Stimulated activated CD8-positive, alpha-beta memory T cell treated with anti-CD3 and anti-CD28 coated beads, Interleukin-12 subunit alpha, Interleukin-12 subunit beta, amount 100 ng/mL, for 4 hours (primary cell): Measurements from ENCODE around the gene AFDN.

Source experiments
- DNase-seq: peaks from one replicate; pipeline ENCODE4 v3.0.0-alpha.2; 2020; ENCODE audit warnings: low read depth

Gene AFDN

DNA sequence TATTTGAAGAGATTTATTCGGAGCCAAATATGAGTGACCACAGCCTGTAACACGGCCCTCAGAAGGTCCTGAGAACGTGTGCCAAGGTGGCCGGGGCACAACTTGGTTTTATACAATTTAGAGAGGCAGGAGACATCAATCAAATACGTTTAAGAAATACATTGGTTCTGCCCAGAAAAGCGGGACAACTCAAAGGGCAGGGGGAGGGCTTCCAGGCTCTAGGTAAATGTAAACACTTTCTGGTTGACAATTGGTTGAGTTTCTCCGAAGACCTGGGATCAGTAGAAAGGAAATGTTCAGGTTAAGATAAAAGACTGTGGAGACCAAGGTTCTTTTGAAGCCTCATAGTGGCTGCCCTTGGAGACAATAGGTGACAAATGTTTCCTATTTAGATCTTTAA is 151.9 kb downstream of the AFDN start:
- no peak for DNase-seq

DNA sequence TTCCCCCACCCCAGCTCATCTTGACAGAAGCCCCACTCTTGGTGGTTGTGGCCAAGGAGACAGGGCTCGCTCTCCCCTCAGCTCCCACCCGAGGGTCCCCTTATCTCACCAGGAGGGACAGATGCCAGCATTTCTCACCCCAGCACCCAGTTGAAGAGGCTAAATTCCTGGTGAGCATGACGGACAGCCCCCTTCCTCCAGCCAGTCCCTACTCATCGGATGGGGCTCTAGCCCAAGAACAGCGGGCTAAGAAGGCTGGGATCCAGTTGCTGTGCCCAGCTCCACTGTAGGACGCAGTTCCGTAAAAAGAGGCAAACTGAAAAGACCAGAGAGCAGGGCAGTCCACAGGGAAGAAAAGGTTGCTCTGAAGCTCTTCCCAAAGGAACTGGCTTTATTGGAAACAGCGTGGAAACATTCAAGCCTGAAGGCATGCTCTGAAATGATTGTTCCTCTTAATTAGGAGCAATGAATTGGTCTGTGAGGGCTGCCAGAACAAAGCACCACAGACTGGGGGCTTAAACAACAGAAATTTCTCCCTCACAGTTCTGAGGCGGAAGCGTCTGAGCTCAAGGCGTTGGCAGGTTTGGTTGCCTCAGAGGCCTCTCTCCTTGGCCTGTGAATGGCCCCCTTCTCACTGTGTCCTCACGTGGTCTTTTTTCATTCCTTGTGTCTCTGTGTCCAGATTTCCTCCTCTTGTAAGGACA is 152.9 kb downstream of the AFDN start:
- no peak for DNase-seq

DNA sequence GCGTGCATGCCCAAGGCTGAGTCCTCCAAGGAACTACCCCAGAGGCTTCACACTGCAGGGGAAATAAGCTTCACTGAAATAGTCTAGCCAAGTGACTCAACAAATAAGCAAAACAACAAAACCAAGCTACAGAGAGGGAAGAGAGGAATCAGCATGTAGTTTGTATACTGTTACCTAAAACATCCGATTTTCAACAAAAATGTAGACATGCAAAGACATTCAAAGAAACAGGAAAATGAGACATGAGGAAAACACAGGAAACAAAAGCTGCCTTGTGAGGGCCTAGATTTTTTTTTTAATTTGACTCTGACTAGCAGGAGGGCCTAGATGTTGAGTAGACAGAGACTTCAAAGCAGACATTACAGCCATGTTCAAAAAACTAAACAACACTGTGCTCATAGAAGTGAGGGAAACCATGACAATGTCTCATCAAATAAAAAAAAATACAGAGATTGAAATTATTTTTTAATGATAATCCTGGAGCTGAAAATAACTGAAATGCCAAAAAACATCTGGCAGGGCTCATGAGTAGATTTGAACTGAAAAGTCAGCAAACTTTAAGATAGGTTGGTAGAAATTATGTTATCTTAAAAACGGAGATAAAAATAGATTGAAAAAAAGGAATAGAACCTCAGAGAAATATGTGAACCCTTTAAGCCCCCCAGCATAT is 154.3 kb downstream of the AFDN start:
- no peak for DNase-seq

DNA sequence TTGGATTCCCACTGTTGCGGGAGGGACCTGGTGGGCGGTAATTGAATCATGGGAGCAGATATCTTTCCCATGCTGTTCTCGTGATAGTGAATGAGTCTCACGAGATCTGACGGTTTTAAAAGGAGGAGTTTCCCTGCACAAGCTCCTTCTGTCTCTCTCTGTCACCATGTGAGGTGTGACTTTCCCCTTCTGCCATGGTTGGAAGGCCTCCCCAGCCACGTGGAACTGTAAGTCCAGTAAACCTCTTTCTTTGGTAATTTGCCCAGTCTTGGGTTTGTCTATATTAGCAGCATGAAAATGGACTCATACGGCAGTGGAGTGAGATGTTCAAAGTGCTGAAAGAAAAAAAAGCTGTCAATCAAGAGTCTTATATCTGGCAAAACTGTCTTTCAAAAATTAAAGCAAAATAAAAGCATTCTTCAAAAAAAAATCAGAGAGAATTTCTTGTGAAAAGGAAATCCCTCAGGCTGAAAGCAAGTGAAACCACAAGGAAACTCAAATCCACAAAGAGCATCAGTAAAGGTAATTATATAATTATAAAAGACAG is 155.3 kb downstream of the AFDN start:
- DNase-seq = no peak

DNA sequence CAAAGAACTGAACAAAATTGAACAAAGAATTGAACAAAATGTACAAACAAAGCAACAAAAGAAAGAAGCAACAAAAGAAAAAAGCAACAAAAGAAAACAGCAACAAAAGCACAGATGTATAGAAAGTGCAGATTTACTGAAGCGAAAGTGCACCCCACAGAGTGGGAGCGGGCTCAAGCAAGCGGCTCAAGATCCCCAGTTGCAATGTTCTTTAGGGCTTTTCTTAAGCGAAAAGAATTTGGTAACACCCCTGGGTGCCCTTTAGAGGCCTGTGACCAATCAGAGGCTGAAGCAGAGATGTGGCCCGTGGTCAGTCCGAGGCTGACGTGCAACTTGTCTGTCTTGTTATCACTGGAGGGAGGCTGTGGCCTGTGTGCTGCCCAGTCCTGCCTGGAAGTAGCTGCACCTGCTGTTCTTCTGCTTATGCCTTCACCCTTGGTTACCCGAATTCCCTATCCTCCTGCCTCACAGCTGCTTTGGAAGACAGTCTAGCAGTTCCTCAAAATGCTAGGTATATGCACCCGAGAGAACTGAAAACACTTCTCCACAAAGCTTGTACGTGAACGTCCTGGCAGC is 157.5 kb downstream of the AFDN start:
- no peak for DNase-seq

DNA sequence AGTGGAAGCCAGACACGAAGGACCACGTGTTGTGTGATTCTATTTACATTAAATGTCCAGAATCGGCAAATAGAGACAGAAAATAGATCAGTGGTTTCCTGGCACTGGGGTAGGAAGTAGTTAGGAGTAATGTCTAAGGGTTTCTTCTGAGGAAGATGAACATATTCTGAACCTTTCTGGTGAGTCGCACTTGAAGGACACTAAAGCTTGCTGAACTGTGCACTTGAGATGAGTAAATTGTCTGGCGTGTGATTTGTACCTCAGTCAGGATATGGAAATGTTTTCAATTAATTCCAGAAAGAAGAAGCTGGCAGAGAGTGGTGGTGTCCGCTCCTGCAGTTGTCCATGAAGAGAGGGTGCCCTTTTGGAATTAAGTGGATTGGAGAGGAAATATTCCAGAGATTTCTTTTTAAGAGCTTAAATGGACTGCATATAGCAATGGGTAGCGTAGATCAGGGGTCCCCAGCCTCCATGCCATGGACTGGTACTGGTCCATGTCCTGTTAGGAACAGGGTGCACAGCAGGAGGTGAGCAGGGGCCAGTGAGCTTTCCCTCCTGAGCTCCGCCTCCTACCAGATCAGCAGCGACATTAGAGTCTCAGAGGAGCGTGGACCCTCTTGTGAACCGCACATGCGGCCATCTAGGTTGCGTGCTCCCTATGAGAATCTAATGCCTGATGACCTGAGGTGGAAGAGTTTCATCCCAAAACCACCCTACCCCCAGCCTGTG is 158.3 kb downstream of the AFDN start:
- no peak for DNase-seq

DNA sequence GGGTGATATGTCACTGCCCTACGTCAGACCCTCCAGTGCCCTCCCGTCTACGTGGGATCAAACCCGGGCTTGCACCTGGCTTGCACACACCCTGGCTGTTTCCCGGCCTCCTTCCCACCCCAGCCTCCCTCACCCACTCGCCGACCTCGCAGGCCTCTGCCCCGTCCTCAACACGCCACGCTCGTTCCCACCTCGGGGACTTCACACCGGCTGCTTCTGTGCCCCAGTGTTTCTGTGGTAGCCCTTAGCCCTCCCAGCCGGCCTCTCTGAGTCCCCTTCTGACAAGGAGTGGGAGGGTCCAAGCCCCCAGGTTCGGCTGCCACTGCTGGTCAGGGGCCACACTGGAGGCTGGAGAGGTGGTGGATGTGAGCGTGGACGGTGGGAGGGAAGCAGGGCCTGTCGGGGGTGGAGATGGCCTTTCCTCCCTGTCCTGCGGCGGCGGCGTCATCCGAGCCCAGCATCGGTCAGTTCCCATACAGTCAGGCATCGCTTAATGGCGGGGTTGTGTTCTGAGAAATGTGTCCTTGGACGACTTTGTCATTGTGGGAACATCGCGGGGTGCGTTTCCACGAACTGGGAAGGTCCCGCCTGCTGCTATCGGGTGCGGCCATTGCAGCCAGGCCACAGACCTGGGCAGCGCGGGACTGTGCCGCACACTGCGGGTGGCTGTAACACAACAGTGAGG is 159.3 kb downstream of the AFDN start:
- no peak for DNase-seq

DNA sequence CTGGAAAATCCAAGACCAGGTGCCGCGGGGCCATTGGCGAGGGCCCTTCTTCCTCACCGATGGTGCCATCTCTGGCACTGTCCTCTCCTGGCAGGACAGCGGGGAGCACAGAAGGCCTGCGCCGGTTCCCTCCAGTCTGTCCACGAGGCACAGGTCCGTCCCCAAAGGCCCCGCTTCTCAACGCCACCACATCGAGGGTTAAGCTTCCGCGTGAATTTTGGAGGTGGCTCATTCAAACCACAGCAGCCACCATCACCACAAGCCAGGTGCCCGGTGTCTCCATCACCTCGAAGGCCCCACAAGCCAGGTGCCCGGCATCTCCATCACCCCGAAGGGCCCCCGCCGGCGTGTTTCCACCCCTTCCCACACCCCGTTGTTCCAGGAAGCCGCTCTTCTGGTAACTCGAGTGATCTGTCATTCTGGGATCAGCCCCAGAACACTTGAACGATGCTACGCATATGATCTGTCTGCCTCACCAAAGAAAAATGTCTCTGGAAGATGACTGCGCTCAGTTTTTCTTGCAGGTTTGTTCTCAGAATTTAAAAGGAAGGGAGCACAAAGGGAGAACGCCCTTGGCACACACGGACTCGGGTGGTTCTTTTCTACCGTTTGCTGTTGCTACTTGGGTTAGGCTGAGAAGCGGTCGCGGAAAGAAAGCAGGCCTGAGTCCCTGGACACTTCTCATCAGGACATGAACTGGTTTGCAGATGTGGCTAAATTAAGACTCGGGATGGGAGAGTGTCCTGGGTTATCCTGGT is 160.9 kb downstream of the AFDN start:
- DNase-seq = no peak

DNA sequence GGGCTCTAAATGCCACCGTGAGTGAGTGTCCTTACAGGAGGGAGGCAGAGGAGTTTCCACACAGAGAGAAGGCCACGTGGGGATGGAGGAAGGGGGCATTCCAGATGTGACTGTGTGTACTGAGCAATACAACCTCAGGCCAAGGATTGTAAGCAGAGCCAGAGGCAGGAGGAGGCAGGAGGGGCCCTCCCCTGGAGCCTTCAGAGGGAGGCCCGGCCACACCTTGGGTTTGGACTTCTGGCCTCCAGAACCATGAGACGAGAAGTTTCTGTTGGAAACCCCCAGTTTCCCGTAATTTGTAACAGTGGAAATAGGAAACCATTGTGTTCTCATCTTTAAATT is 161.4 kb downstream of the AFDN start:
- no peak for DNase-seq

DNA sequence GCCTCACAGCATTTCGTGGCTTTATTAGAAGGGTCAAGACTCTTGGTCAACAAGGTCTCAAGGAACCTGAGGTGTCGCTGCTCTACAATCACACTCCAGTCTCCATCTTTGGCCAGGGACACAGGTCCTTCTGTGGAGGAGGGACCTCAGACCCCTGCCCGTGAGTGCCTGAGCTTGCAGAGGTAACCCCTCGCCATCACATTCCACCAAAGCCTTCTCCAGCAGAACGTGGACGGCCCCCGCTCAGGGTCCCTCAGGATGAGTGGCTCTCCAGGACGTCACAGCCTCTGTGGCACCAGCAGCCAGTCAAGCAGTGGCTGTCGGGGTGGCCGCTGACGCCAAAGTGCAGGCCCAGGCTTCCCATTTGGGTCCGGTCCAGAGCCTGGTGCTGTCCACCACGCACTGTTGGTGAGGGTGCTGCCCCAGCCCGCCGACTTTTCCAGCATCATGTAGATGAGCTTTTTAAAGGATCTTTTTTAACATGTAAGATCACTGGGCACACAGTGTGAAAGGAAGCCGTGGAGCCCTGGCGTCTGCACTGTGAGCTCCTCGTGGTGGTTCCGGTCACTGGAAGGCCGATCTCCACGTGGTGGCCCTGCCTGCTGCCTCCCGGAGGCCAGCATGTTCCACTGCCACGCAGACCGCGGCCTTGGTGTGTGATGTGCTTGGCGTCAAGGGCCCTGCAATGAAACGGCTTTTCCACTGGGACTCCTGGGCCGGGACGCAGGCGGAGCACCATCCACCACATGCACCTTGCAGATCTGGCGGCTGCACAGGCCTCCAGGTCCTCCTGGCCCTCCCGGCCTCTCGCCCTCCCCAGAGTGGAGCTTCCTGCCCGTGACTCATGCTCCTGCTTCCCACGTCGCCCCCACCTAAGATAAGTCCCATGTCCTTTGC is 162.5 kb downstream of the AFDN start:
- DNase-seq = no peak

DNA sequence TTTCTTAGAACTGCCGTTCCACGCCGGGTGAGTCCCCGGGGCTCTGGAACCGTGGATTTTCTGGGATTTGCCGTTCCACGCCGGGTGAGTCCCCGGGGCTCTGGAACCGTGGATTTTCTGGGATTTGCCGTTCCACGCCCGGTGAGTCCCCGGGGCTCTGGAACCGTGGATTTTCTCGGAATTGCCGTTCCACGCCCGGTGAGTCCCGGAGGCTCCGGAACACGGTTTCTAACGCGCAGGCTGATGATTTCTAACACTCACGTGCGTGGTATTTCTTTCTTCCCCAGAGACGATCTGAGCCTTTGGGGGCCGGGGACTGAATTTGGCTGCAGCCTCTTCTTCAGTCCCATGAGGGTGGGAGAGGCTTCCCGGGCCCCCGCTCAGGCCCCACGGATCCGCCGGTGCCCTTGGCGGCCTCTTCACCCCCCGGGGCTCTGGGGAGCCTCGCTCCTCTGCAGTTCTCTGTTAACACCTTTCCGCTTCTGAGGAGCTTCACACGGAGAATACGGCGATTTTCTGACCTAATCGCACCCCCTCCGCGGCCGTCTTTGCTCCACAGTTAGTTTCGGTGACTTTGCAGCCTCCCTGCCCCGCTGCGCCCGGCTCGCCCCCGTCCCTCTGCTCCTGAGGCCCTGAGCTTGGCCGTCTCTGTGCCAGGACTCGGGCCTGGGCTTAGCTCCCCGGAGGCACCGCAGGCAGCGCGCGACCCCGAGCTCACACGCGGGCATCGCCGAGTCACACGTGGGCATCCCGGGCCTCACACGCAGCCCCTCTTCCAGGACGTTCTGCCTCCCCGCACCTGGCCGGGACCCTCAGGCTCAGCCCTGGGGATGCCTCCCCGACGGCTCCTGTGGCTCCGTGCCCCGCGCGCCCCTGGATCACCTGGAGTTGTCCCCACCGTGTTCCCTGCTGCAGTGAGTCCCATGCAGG is 163.6 kb downstream of the AFDN start:
- DNase-seq = no peak

DNA sequence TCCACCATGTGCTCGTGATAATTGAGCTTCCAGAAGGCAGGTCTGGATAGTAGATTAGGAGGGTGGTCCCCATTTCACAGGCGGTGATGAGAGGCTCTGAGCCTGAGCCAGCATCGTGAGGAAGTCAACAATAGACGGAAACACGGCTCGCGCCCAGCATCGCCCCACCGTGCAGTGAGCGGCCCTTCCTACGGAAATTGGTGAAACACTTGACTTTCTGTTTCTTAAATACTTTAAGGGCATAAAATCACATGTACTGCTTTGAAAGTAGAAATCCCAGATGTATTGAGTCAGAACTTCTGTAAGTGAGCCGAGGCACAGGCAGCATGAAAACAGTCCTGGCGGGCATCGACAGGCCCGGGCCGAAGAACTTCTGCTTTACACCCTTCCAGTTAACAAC is 166.5 kb downstream of the AFDN start:
- DNase-seq = no peak

DNA sequence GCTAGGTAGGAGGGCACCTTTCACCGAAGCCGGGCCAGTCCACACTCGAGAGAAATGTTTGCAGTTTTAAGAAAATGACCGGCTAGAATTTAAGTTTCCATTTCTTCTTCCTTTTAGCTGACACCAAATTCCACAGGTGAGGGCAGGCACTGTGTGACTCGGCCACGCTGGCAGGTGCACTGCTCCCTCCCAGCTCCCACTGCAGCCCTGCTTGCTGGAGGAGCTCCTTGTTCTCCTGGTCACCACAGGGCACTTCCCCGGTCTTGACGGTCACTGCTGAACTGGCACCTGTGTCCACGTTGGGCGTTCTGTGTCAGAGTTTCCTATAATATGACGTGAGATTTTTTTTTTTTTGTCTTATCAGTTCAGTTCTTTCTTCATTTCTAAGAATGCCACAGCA is 167.1 kb downstream of the AFDN start:
- DNase-seq = no peak

DNA sequence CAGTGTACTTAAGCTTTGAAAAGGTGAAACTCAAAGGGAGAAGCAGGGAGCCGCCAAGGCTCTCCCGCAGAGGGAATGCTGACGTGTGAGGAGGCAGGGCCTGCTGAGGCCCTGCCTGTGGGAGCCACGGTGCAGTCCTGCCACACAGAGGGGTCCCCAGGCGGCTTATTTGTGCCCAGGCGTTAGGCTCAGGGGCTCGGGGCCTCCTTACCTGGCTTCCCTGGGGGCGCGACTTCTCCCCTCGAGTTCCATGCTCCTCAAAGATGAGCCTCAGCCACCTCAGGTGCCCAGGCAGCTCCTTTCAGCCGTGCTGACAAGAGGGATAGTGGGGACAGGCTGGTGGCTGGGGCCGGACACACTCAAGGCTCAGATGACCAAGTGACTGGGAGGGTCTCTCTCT is 168.6 kb downstream of the AFDN start:
- DNase-seq = no peak

DNA sequence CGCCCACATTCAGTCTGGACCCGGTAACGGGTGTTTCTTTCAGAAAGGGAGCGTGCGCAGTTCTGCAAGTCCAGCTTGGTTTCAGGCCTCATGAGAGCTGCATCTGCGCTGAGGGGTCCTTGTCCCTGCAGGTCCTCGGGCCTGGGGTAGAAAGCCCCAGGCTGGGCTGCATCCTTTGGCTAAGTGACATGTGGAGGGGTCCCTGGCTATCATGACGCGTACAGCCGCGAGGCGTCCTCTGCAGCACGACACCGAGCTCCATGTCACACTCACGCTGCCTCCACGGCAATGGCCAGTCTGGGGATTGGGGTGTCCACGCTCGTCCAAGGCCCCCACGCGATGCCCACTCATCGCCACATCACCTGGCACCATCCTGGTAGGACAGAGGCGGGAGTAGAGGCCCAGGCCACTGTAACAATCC is 169.0 kb downstream of the AFDN start:
- DNase-seq = no peak

DNA sequence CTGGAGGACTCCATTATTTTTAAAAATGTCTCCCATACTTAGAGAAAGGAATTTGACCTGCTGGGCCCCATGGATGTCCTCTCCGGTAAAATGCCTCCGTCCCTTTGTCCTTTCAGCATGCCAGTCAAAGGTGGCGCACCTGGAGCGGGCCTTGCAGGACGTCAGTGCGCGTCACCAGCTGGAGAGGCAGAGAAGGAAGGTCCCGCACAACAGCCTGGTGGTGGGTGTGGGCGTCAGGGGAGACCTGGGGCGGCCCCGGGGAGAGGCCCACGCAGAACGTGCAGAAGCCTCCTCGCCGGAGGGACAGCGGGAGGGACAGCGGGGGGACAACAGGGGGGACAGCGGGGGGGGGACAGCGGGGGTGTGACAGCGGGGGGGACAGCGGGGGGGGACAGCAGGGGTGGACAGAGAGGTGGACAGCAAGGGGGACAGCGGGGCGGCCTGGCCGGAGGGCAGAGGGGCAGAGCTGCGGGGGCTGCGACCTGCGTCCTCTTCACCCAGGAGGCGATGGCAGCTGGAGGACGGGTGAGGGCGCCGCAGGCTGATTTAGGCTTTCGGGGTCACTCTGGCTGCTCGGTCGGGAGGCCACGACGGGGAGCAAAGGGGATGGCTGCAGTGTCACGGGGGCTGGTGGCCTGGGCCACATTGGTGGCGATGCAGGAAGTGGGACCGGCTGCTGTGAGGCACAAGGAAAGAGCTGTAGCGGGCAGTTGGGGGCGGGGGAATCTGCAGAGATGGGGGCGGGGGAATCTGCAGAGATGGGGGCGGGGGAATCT is 169.9 kb downstream of the AFDN start:
- no peak for DNase-seq

DNA sequence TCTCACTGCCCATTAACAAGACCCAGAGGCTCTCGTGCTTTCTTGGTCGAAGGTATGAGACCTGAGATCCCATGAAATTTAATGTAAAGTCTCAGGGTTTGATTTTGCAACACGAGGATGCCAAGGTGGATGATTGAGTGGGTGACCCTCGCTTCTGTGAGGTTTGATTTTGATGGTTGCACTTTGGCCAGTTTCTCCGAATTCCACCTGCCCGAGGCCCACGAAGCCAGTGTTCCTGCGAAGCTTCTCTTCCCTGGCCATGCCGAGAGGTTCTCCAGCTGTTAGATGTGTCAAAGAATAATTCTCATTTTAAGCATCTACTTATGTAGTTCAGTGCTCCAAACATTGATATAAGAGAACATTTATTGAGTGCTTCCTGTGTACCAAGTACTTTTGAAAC is 170.9 kb downstream of the AFDN start, which contains the start of gene KIF25:
Gene KIF25 (plus strand): TSS at position 30 of the 400 bp plus-strand sequence. CDS start 31,915 bp downstream, outside the sequence.
- DNase-seq = no peak

DNA sequence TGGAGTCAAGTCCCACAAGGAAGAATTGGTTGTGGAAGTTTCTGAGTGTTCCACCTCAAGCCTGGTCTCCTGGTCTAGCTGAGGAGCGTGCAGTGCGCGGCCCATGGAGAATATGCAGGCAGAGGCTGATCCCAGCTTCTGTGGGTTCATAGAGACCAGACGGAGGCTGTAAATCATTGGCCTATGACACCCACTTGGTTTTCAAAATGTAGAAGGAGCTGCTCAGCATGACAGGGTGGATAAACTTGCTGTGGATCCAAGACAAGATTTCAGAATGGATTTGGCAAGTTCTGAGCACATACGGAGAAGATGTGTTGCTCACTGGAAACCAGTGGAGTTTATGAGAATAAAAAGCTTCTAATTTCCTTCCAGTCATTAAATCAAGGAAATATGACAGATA is 171.5 kb downstream of the AFDN start:
- DNase-seq = no peak
